G401.6 (cell line): ENCODE data around the gene LRRC19.

Source experiments
- FAIRE-seq: peaks from 2 replicates; lab custom pipeline; 2012; peaks lifted over from hg19 to GRCh38; lab: Jason Lieb, UNC

LRRC19 gene, protein sequence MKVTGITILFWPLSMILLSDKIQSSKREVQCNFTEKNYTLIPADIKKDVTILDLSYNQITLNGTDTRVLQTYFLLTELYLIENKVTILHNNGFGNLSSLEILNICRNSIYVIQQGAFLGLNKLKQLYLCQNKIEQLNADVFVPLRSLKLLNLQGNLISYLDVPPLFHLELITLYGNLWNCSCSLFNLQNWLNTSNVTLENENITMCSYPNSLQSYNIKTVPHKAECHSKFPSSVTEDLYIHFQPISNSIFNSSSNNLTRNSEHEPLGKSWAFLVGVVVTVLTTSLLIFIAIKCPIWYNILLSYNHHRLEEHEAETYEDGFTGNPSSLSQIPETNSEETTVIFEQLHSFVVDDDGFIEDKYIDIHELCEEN

DNA sequence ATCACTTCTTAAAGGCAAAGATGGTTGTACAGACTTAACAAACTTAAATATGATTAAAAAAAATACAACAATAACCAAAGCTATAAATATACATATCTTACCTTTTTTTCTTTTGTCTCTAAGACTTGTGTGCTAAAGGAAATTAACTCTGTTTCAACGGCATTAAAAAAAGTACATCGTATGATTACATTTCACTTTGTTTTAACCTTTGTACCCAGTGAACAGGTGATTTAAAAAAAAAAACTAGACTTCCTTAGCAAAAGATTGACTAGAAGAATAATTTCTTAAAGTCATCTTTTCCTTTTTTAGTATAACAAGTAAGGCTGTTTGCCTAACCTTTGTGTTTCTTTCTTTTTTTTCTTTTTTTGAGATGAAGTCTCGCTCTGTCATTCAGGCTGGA, at the start of gene LRRC19:
LRRC19 (minus strand) TSS at position 182 of the 400 bp plus-strand sequence. CDS start 5,978 bp downstream, outside the sequence.
- peak; percentile 53 for FAIRE-seq

- FAIRE-seq, result peak; percentile 3
Measured at GRCh38 chr9:27054841-27055240, 49.4 kb upstream of the LRRC19 start.

DNA sequence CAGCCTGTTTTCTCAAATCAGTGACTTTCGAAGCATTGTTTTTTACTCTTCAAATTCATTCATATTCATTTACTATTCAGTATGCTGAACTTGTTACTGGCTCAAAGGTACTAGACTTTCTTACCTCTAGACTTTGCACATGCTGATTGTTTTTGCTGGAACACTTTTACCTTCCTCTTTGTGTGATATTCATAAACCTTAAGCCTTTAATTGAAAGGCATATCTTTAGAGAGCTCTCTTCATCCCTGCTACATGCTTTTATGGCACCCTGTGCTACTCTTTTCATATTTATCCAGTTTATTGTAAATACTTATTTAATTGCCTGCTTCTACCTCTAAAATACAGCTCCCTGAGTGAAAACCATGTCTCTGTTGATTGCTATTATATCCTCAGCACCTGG, 48.7 kb upstream of the LRRC19 start:
- FAIRE-seq, result no peak

- no peak for FAIRE-seq
Measured at GRCh38 chr9:27053369-27054022, 48.0 kb upstream of the LRRC19 start.

- FAIRE-seq, result no peak
Measured at GRCh38 chr9:27047136-27047535, 41.7 kb upstream of the LRRC19 start.

DNA sequence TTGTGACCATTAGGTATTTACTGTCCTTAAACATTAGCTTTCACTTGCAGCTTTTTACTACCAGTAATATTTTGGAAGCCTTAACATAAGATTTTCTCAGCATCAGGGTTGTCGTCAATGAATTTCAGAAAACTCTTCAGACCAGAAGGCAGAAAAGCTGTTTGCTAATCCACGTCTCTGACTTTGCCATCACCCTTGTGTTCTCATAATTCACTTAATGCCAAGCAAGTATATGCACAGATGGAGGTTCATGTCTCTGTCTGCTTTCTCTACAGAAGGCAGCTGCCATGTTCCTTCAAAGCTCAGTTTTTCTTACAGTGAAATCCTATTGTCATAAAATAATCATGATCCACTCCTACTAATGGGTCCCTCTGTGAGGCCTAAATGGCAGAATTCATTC, 37.7 kb upstream of the LRRC19 start:
- FAIRE-seq, result no peak

DNA sequence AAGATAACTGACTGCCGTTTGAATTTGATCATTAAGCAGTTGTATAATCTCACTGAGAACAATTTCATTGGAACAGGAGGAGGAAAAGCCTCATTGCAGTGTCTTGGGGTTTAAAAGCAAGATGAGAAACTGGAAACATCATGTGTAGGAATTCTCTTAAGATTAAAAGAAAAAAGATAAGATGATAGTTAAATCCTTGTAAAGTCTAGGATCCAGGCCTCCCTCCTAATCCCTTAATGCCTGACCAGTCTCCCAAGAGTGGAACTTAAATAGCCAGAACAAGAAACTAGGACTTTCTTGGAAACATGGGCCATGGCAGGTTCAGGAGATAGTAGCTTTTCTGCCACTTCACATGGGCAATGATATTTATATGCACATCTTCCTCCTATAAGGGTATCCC, 37.0 kb upstream of the LRRC19 start:
- no peak for FAIRE-seq

GRCh38 chr9:27041746-27042145, 36.3 kb upstream of the LRRC19 start:
- FAIRE-seq, result no peak

DNA sequence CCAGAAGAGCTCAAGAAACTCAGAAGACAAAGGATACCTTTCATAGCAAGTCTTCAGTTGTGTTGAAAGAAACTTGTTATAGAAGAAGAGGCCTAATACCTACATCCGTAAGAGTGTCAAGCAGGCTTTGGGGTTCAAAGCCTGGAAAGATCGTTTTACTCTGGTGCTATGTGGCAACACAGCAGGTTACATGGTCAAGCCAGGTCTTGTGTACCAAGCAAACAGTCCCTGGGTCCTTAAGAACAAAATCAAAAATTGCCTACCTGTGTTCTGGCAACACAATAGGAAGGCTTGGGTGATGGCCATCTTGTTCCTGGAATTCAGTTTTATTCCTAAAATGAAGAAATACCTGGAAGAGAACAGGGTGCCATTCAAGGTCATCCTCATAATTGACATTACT, 32.0 kb upstream of the LRRC19 start:
- no peak for FAIRE-seq

GRCh38 chr9:27033815-27034403, 28.4 kb upstream of the LRRC19 start:
- FAIRE-seq, result peak; percentile 84

DNA sequence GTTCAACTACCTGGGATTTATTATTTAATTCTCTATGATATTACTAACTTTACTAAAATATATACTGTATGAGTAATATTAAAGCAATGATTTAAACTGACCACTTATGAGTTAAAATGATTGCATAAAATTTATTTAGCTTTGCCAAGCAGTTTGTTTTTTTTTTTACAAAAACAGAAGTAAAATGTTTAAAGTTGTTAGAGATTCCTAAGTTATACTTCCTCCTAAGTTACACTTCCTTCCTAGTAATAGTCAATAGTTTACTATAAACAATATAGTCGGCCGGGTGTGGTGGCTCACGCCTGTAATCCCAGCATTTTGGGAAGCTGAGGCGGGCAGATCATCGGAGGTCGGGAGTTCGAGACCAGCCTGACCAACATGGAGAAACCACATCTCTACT, 23.7 kb upstream of the LRRC19 start:
- FAIRE-seq, result no peak

- no peak for FAIRE-seq
Measured at GRCh38 chr9:27022920-27023319, 17.4 kb upstream of the LRRC19 start.

GRCh38 chr9:27019589-27019988, 14.1 kb upstream of the LRRC19 start:
- peak; percentile 34 for FAIRE-seq

DNA sequence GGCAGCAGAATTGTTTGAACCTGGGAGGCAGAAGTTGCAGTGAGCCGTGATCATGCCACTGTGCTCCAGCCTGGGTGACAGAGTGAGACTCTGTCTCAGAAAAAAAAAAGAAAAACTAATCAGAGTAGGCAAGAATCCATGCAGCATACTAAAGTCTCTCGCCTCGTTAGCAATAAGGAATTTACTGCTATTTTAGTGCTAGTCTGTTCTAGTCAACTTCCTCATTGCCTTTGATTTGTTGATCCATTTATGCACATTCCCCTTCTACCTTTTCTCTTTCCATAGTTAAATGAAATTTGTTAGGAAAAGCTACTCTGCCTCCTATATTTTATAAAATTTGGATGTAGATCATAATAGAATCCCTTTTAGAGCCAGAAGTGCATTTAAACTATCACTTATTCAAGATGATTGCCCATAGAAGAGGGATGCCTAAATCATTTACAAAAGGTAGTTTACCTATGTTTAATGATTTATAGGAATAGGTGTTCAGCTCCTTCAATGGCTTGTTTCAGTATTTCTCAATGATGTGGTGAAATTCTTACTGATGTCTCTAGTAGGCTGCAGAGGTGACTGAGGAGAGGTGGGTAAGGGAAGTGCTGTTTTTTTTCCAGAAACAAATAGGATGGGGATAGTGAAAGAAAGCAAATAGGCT, 1.9 kb downstream of the LRRC19 start:
- no peak for FAIRE-seq

- peak; percentile 45 for FAIRE-seq
Measured at GRCh38 chr9:26995810-26996209, 9.7 kb downstream of the LRRC19 start.

- FAIRE-seq, result no peak
Measured at GRCh38 chr9:26983340-26983739, 22.1 kb downstream of the LRRC19 start.

DNA sequence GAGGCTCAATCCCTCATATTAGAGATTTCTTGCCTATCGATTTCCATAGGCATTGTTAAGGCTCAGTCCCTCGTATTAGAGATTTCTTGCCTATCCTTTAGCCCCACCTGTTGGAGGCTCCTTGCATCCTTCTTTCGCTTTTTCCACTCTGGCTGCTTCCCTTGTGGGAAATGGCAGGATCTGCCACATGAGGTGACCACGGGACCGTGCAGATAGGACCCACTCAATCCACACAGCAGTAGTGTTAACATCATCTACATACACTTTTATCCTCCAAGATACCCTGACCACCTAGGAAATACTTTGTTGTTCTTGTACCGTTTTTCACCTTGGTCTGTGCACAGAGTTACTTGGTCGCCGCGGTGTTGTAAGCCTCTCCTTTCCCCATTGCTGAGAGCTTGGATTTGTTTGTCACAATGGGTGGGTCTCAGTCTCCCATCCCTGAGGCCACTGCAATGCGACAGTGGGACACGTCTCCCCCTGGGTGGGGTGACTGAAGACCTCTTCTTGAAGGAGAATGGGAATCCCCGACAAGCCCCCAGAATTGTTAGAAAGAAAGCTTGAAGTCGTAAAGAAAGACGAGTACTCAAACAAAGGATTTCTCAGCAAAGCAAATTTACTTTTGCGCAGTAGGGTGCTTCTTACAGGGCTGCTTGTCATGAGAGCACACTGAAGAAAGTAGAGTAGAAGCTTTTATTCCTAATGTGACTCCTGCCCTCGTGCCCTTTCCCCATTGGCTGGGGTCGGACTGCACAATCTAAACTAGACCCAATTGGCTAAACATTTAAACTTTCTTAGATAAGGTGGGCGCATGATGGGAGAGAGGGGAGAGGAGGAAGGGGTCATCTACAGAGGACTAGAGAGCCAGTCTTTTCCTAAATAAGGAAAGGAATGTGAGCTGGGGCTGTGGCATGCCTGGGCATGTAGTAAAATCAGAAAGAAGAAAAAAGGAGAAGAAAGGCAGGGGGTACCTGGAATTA, 29.5 kb downstream of the LRRC19 start:
- peak; percentile 95 for FAIRE-seq

DNA sequence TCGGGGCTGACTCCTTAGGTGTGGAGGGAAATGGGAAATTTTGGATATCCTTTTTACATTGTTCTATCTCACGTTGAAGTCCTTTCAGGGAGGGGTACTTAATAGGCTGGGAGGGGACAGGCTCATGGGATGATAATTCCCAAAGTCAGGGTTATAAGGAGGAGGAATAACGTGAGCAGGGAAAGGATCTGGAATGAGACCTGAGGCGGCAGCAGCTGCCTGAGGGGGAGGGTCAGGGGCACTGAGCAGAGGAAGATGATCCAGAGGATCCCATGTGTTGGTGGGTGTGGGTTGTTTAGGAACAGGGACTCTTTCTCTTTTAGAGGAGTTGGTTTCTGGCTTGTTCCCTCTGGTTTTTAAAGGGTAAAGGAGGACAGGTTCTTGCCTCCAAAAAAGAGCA, 30.5 kb downstream of the LRRC19 start:
- FAIRE-seq, result no peak

DNA sequence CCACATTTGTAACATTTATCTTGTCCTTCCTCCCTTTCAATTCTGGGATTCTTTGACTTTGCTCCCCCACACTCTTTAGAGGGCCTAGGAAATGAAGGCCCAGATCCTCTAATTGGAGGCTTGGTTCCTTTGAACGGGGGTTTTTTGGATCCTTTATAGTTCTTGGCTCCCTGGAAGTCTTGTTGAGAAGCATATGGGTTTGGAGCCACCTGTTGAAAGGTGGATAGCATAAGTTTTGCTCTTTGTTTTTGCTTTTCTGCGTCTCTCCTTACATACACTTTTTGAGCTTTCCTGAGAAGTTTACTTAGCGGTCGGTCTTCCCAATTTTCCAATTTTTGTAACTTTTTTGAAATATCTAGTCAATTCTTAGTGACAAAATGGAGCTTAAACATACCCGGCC, 31.5 kb downstream of the LRRC19 start:
- no peak for FAIRE-seq

DNA sequence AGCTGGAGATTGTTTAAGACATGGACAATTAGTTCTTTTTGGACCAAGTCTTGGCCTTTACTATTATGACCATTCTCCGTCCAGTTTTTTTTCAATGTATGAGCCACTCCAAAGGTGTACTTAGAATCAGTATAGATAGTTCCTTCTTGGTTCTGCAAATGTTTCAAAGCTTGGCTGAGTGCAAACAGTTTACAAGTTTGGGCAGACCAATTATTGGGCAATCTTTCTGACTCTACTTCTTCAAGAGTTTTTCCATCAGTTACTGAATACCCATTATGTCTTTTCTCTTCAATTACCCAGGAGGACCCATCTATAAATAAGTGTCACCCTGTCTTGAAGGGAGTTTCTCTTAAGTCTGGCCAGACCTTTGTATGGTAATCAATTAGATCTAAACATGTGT, 33.8 kb downstream of the LRRC19 start:
- FAIRE-seq, result no peak

- no peak for FAIRE-seq
Measured at GRCh38 chr9:26956860-26957233, 48.6 kb downstream of the LRRC19 start.
